Neural cell (in vitro differentiated cells): ENCODE measurements around the gene SFTPA2. TPM values are rescaled to one million over a fixed set of nuclear protein-coding genes. Genes with fewer than 3 reads are reported as not detected.

Experiments used
- H2AFZ ChIP-seq: fragments of 200-600, 300-800 bp; sonication (generic), shearing (Covaris generic); 2 replicates; pipeline ENCODE4 v1.6.0; 2014; ENCODE audit warnings: low read depth, mild to moderate bottlenecking, antibody characterized with exemption, low read length, moderate library complexity
- H3F3A ChIP-seq: fragments of 200-600 bp; shearing (Covaris generic); 2 replicates; pipeline ENCODE4 v1.6.1; 2016; ENCODE audit warnings: mild to moderate bottlenecking, moderate library complexity, mixed read lengths, antibody characterized with exemption, low read length; ENCODE audit not compliant: insufficient read depth, poor library complexity, severe bottlenecking
- H3K27ac ChIP-seq: fragments of 200-600, 300-800 bp; sonication (generic), shearing (Covaris generic); 2 replicates; pipeline ENCODE4 v1.5.1; 2014; ENCODE audit warnings: mild to moderate bottlenecking, low read length, moderate library complexity
- H3K27me3 ChIP-seq: fragments of 300-800, 200-600 bp; sonication (generic), shearing (Covaris generic); 2 replicates; pipeline ENCODE4 v1.6.0; 2014; ENCODE audit warnings: mild to moderate bottlenecking, low read depth, low read length, moderate library complexity; ENCODE audit not compliant: insufficient read depth
- H3K36me3 ChIP-seq: fragments of 300-800, 200-600 bp; sonication (generic), shearing (Covaris generic); 2 replicates; pipeline ENCODE4 v1.5.1; 2014; ENCODE audit warnings: mild to moderate bottlenecking, antibody characterized with exemption, low read length, moderate library complexity; ENCODE audit not compliant: insufficient read depth
- H3K4me2 ChIP-seq: fragments of 300-800, 200-600 bp; sonication (generic), shearing (Covaris generic); 2 replicates; pipeline ENCODE4 v1.6.0; 2014; ENCODE audit warnings: mild to moderate bottlenecking, low read length
- H3K4me3 ChIP-seq: fragments of 300-800, 200-600 bp; sonication (generic), shearing (Covaris generic); 2 replicates; pipeline ENCODE4 v1.5.1; 2014; ENCODE audit warnings: mild to moderate bottlenecking, low read length, moderate library complexity
- H3K79me2 ChIP-seq: fragments of 200-600 bp; shearing (Covaris generic); replicated peaks from 2 replicates; pipeline ENCODE4 v1.6.0; 2014; ENCODE audit warnings: mild to moderate bottlenecking, low read length, moderate library complexity; ENCODE audit not compliant: insufficient read depth
- H3K9ac ChIP-seq: fragments of 300-800, 200-600 bp; sonication (generic), shearing (Covaris generic); 2 replicates; pipeline ENCODE4 v1.6.1; 2016; ENCODE audit warnings: mild to moderate bottlenecking, low read length, mixed read lengths
- H3K9me2 ChIP-seq: fragments of 200-600 bp; shearing (Covaris generic); 2 replicates; pipeline ENCODE4 v1.6.1; 2016; ENCODE audit warnings: mild to moderate bottlenecking, low read length, mixed read lengths; ENCODE audit not compliant: insufficient read depth
- H3K9me3 ChIP-seq: fragments of 200-600, 300-800 bp; sonication (generic), shearing (Covaris generic); 2 replicates; pipeline ENCODE4 v1.6.1; 2016; ENCODE audit warnings: mild to moderate bottlenecking, mixed run types, low read length, moderate library complexity, mixed read lengths
- H4K20me1 ChIP-seq: fragments of 200-600 bp; shearing (Covaris generic); 2 replicates; pipeline ENCODE4 v1.6.1; 2016; ENCODE audit warnings: mild to moderate bottlenecking, mixed run types; ENCODE audit not compliant: insufficient read depth
- EP300 ChIP-seq: fragments of 450-650 bp; conservative IDR thresholded peaks from 2 replicates; pipeline ENCODE4 v1.6.1; 2014; ENCODE audit warnings: antibody characterized with exemption, mild to moderate bottlenecking, moderate library complexity; ENCODE audit not compliant: poor library complexity, severe bottlenecking
- EZH2 ChIP-seq: fragments of 200-600, 300-800 bp; shearing (Covaris generic), sonication (generic); IDR thresholded peaks from 2 replicates; pipeline ENCODE4 v1.6.1; 2014; ENCODE audit warnings: antibody characterized with exemption, low read length, borderline replicate concordance, mild to moderate bottlenecking; ENCODE audit not compliant: insufficient read depth, poor library complexity, severe bottlenecking
- MXI1 ChIP-seq: fragments of 450-650 bp; conservative IDR thresholded peaks from 2 replicates; pipeline ENCODE4 v1.6.1; 2014; ENCODE audit warnings: antibody characterized with exemption, mild to moderate bottlenecking; ENCODE audit not compliant: poor library complexity, severe bottlenecking
- POLR2AphosphoS5 ChIP-seq: IDR thresholded peaks from 2 replicates; pipeline ENCODE4 v1.6.1; 2012
- RAD21 ChIP-seq: fragments of 450-650 bp; conservative IDR thresholded peaks from 2 replicates; pipeline ENCODE4 v1.6.1; 2014; ENCODE audit warnings: antibody characterized with exemption, mild to moderate bottlenecking, moderate library complexity
- REST ChIP-seq: IDR thresholded peaks from 2 replicates; pipeline ENCODE4 v1.6.1; 2012; ENCODE audit warnings: borderline replicate concordance
- SMC3 ChIP-seq: fragments of 450-650 bp; conservative IDR thresholded peaks from 2 replicates; pipeline ENCODE4 v1.6.1; 2014; ENCODE audit warnings: antibody characterized with exemption, mild to moderate bottlenecking, moderate library complexity; ENCODE audit not compliant: poor library complexity
- TAF1 ChIP-seq: IDR thresholded peaks from 2 replicates; pipeline ENCODE4 v1.6.1; 2012; ENCODE audit warnings: low read depth
- polyA plus RNA-seq: library from polyadenylated mRNA; depleted of rRNA; stranded (reverse); fragments of >200 nt; gene quantifications from 2 replicates; pipeline ENCODE4 v1.2.3, GENCODE V29; 2014
- TF ChIP-seq, protein P1 (sequence below): fragments of 450-650 bp; IDR thresholded peaks from 2 replicates; pipeline ENCODE4 v1.5.1; 2014; ENCODE audit warnings: antibody characterized with exemption, mild to moderate bottlenecking, moderate library complexity; ENCODE audit not compliant: poor library complexity, severe bottlenecking

Gene SFTPA2
- polyA plus RNA-seq, 1 donor from 2014 or later: 0.48 TPM

DNA sequence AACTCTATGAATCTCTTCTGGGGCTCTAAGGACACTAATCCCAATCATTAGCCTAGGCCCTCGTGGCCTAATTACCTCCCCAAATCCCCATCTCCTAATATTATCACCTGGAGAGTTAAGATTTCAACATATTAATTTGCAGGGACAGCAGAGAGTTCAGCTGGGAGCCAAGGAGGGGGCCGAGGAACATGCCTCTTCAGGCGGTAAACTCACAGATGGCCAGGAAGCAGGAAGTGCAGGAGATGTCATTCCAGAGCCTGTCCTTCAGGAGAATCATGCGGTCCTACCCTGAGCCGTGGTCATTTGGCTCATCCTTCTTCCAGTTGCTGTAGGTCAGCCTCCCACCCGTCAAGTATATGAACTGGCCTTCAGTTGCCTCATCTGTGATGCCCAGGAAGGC is 21.9 kb upstream of the SFTPA2 start:
- H3K4me3 ChIP-seq: no peak overlapping the region
- no peaks in the 10 kb centered on the region for H3K36me3 ChIP-seq
- no peaks in the 10 kb centered on the region for H3K9me3 ChIP-seq
- H3F3A ChIP-seq: no peaks in the 10 kb centered on the region
- H3K9me2 ChIP-seq: no peaks in the 10 kb centered on the region
- H3K4me2 ChIP-seq: no peak overlapping the region
- H4K20me1 ChIP-seq: no peaks in the 10 kb centered on the region
- H3K9ac ChIP-seq: no peak overlapping the region
- H2AFZ ChIP-seq: no peak overlapping the region
- H3K27ac ChIP-seq: no peak overlapping the region
- no peaks in the 10 kb centered on the region for H3K27me3 ChIP-seq
- TF ChIP-seq, protein P1, sequence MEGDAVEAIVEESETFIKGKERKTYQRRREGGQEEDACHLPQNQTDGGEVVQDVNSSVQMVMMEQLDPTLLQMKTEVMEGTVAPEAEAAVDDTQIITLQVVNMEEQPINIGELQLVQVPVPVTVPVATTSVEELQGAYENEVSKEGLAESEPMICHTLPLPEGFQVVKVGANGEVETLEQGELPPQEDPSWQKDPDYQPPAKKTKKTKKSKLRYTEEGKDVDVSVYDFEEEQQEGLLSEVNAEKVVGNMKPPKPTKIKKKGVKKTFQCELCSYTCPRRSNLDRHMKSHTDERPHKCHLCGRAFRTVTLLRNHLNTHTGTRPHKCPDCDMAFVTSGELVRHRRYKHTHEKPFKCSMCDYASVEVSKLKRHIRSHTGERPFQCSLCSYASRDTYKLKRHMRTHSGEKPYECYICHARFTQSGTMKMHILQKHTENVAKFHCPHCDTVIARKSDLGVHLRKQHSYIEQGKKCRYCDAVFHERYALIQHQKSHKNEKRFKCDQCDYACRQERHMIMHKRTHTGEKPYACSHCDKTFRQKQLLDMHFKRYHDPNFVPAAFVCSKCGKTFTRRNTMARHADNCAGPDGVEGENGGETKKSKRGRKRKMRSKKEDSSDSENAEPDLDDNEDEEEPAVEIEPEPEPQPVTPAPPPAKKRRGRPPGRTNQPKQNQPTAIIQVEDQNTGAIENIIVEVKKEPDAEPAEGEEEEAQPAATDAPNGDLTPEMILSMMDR: no peak
- TF ChIP-seq EZH2 (no peak), SMC3 (no peak), REST (no peak), TAF1 (no peak), EP300 (no peak), RAD21 (no peak), MXI1 (no peak), POLR2AphosphoS5 (no peak)
- no peaks in the 10 kb centered on the region for H3K79me2 ChIP-seq

DNA sequence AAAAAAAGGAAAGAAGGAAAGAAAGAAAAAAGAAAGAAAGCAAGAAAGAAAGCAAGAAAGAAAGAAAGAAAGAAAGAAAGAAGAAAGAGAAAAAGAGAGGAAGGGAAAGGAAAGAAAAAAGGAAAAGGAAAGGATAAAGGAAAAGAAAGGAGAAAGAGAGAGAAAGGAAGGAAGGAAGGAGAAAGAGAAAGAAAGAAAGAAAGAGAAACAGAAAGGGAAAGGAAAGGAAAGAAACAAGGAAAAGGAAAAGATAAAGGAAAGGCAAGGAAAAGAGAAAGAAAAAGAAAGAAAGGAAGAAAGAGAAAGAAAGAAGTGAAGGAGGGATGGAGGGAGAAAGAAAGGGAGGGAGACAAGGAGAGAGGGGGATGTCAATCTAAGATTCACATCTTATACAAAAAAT is 20.8 kb upstream of the SFTPA2 start:
- Histone ChIP-seq H2AFZ (no peak overlapping the region), H3F3A (no peaks in the 10 kb centered on the region), H3K4me3 (no peak overlapping the region), H3K27ac (no peak overlapping the region), H3K36me3 (no peaks in the 10 kb centered on the region), H3K27me3 (no peaks in the 10 kb centered on the region), H3K9me3 (no peaks in the 10 kb centered on the region), H4K20me1 (no peaks in the 10 kb centered on the region), H3K79me2 (no peaks in the 10 kb centered on the region), H3K9ac (no peak overlapping the region), H3K4me2 (no peak overlapping the region), H3K9me2 (no peaks in the 10 kb centered on the region)
- TF ChIP-seq EP300: no peak
- TF ChIP-seq, protein P1: no peak
- TF ChIP-seq RAD21: no peak
- no peak for TF ChIP-seq TAF1
- no peak for TF ChIP-seq EZH2
- TF ChIP-seq REST: no peak
- TF ChIP-seq MXI1: no peak
- no peak for TF ChIP-seq POLR2AphosphoS5
- no peak for TF ChIP-seq SMC3
